Measurements from ENCODE around the gene TOGARAM2. TPM values are rescaled to one million over a fixed set of nuclear protein-coding genes. Genes with fewer than 3 reads are reported as not detected.

Gene TOGARAM2
- total RNA-seq, 1 donor from 2014 or later: 38.0 TPM

DNA sequence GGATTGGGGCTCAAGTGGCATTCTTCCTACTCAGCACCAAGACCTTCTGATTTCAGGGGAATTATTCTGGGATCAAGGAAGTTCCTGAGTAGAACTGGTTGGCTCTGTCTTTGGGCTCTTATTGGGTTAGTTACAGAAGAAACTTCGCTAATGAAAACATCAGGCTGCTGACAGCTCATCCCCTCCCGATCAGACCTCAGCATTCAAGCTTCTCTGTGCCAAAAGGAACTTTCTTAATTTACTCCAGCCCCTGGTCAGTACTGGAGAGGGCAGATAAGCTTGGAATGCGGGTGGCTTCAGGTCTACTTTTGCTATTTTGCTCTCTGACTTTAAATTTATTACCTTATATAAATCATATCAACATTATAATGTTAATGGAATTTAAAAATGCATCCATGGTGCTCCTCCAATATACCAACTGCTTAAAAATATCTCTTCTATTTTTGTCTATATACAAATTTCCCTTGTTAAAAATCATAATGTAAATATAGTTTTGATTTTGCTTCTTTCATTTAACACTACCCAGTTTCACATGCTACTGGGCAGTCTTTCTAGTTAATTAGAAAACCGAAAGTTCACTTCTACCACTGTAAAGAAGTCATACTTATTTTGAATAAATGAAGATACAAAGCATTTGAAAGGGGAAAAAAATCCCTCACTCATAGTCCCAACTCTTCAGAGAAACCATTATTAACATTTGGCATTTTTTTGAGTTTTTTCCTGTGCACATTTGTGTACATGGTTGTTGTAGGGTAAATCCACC, 58.8 kb downstream of the TOGARAM2 start:
- peak; percentile 38 for ATAC-seq
- DNase-seq (ENCODE audit: missing footprints): no peak
- intact Hi-C loops (cut with DNase I): no loop called here

DNA sequence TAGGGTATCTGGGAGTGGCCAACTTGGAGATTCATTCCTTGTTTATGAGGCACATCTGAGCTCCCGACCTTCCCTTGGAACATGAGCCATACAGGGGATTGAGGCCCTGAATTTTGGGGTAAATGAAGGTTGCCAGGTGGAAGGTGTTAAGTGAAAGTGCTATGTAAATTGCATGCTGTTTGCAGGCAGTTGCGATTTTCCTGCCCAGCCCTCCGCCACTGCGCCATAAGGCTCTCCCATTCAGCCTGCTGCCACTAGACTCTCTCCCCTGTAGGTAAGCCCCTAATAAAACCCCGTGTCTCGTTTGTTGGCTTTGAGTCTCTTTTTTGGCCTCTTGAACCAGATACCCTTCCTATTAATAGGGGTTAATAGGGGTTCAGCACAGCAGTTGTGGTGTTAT, 59.5 kb downstream of the TOGARAM2 start:
- intact Hi-C loops (cut with DNase I): no loop called here
- DNase-seq (ENCODE audit: missing footprints) (no peak), ATAC-seq (no peak)

DNA sequence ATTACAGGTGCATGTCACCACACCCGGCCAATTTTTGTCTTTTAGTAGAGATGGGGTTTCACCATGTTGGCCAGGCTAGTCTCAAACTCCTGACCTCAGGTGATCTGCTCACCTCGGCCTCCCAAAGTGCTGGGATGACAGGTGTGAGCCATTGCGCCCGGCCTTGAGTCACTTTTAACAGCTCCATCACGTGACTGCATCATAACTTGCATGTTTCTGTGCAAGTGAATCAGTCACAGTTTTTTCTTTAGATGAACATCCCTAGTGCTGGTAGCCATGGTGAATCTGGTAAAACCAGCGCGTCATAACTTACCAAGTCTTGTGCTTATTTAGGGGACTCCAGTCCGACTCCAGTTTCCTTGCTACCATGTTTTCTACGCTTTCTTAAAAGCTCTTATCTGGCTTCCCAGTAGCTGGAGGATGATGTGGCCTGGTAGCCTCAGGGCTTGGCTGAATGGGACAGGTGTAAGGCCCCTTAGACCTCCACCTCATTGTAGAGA, 60.1 kb downstream of the TOGARAM2 start:
- ATAC-seq: no peak
- intact Hi-C loops (cut with DNase I): no loop called here

DNA sequence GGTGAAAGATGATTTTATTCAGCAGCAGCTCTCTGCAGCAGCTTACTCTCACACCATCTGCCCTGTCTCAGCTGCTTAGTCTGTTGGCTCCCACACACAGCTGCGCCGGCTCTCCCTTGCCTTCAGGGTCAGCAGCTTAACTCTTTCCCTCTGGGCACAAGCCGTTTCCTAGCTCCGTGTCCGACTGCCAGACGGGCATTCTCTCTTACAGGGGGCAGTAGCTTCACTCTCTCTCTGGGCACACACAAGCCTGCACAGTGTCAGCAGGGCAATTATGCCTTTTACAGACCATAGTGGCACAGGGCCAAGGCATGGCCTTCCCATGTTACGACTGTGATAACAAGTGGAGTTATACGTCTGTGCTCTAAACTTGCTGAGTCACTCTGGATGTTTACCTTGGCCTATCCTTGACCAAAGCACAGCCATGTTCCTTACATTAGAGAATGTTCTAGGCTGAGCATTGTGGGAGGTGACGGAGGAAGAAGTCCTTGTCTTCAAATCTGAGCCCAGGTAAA, 61.5 kb downstream of the TOGARAM2 start:
- no peak for DNase-seq (ENCODE audit: missing footprints)

More for the DNA sequence above, 60.1 kb downstream of the TOGARAM2 start:
- DNase-seq (ENCODE audit: missing footprints): no peak

DNA sequence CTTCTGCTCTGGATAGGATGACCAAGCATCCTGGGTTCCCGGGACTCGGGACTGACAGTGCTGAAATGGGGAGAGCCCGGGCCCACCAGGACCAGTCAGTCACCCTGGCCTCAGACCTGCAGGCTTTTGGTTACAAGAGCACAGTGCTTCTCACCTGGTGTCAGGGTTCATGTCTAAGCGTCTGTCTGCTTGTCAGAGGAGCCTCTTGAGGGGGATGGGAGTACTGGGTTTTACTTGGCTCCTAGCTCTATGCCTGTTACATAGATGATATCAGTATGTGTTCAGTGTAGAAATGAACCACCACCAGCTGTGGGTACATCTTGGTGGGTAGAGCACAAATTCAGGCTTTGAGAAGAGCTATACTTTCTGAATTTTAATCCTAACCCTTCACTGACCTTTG, 63.4 kb downstream of the TOGARAM2 start:
- no peak for DNase-seq (ENCODE audit: missing footprints)
- intact Hi-C loops (cut with DNase I): no loop called here
- no peak for ATAC-seq

More for the DNA sequence above, 61.5 kb downstream of the TOGARAM2 start:
- no peak for ATAC-seq
- intact Hi-C loops (cut with DNase I): no loop called here

DNA sequence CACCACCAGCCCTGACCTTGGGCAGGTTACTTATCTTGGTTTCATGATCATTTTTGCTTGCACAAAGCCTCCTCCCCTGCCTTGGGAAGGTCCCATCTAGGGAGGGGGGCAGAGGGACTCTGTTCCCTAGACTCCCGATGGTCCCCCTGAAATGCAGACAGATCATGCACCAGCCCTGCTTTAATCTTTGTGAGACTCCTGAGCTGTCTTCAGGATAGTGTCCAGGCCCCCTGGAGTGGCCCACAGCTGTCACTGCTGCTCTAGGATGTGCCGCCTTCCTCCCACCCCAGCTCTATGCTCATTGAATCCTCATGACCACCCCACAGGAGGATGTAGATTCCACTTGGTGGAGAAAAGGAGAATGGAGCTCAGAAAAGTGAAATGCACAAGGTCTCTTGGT, 65.2 kb downstream of the TOGARAM2 start:
- intact Hi-C loops (cut with DNase I): no loop called here
- DNase-seq (ENCODE audit: missing footprints): no peak
- no peak for ATAC-seq

DNA sequence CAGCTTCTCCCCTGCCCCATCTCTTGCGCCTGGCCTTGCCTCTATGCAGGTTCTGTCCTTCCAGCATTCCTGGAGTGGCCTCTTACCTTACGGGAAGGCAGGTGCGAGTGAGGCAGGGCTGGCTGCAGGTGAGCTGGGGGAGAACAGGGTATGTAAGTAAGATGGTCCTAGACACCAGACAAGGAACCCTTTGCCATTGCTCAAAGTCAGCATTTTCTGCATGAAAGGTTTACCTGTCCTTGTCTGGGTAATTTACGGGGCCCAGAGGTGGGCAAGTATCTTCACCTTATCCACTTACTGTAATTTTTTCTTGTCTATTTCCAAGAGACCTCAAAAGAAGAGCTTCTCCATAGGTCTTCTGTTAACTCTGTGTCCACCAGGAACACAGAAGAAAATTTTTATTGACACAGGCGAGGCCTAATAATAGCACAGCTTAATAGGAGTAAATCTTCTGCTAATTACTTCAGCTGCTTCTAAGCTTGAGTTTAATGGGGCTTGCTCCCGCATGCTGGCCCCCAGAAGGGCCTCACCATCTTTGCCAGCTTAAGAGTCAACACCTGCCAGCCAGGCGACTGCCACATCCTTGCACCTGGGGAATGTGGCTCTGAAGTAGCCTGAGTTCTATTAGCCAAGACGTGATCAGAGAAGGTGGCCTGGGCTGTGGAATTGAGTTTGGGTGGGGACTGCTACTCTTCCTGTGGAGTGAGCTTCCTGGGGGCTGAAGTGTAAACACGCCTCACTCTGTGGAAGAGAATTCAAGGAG, 66.2 kb downstream of the TOGARAM2 start:
- DNase-seq (ENCODE audit: missing footprints) (no peak), ATAC-seq (no peak)
- intact Hi-C loops (cut with DNase I): no loop called here

DNA sequence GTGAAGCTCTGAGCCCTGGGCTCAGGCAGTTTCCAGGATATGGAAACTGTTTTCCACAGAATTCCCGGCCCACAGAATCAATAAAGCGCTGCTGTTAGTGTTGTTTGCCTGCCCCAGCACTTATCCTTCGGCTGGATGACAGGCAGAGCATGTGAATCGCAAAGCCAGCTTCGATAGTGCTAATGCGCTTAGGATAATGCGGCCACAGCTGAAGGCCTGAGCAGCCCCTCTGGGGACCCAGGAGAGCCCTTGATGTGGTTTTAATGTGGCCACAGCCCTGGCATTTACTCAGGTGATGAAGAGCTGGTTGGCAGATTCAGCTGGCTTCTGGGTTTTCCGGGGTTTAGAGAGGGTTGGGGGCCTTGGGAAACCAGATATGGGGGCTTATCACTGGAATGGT, 69.5 kb downstream of the TOGARAM2 start:
- DNase-seq (ENCODE audit: missing footprints): no peak
- ATAC-seq: no peak
- intact Hi-C loops (cut with DNase I): no loop called here

DNA sequence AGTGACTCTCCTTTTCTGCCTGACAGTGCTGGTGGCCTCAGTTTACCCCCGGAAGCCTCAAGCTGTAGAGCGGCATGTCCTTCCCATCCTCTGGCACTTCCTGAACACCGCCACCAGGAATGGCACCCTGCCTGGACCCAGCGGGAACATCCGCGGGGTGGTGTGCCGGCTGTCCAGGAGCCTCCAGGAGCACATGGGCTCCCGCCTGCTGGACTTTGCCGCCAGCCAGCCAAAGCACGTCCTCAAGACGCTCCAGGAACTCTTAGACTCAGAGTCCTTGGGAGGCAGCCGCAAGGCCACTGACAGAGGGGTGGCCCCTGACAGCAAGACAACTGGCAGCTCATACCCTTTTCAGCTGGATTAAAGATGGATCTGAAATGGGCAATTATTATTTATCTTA, 70.6 kb downstream of the TOGARAM2 start:
- no peak for DNase-seq (ENCODE audit: missing footprints)
- intact Hi-C loops (cut with DNase I): no loop called here

DNA sequence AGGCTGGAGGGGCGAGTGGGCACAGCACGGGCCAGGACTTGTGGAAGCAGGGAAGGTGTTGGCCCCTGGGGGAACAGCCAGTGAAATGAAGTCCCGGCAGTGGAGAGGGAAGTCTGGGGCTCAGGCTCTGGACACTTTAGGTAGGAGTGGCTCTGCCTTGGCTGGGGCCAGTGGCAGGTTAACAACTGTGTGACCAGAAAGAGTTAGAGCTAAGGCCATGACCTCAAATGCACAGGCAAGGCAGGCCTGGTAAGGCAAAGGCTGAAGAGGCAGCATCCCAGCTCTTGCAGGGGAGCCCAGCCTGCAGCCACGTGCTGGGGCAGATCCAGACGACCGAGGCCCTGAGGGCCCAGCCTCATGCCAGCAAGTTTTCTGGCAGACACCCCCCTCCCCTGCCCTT, 71.7 kb downstream of the TOGARAM2 start:
- ATAC-seq (no peak), DNase-seq (ENCODE audit: missing footprints) (no peak)
- intact Hi-C loops (cut with DNase I): no loop called here

More for the DNA sequence above, 70.6 kb downstream of the TOGARAM2 start:
- no peak for ATAC-seq

DNA sequence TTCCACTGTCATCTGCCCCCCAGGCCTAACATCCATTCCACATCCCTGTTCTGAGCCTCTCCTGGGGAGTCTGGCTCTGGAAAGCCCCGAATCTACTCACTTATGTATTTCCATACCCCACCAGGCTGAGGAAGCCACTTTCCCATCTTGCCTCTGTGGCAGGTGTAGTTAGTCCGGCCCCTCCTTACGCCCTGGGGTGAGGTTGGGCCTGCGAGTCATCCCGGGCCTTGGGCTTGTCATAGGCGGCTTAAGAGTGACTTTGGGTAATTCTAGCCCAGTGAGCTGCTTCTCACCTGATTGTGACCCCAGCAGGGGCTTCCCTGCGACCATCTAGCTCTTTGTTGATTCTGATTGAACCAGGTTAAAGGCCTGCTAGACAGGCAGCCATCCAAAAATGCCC, 72.1 kb downstream of the TOGARAM2 start:
- intact Hi-C loops (cut with DNase I): no loop called here
- DNase-seq (ENCODE audit: missing footprints) (no peak), ATAC-seq (no peak)

DNA sequence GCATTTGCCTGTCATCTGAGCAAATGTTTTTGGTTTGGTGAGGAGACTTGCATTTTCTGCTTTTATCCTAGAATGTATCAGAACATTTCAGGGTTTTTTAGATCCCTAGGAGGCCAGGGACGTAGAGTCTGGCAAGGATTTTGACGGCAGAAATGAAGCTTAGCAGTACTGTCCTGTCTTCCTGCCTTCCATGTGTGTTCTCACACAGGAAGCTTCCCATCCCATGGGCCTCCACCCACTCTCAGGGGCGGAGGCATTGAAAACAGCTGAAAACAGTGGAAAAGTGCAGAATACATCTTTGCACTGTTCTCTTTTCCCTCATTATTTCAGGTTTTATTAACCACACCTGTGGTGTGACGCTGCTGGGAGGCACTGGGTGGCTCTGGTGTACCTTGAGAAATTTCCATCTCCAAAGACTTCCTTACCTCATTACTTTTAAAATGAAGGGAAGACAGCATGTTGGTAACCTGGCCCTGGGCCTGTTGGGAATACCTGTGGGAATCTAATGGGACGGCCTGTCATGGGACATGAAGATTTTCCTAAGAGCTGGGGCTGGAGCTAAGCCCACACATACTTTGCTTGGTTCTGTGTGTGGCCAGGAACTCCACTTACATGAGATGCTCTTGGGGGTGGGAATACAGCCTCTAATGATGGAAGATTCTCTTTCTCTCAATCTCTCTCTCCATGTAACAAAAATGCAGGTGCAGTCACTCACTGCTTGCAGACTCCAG, 72.7 kb downstream of the TOGARAM2 start:
- ATAC-seq (no peak), DNase-seq (ENCODE audit: missing footprints) (no peak)
- intact Hi-C loops (cut with DNase I): no loop called here

DNA sequence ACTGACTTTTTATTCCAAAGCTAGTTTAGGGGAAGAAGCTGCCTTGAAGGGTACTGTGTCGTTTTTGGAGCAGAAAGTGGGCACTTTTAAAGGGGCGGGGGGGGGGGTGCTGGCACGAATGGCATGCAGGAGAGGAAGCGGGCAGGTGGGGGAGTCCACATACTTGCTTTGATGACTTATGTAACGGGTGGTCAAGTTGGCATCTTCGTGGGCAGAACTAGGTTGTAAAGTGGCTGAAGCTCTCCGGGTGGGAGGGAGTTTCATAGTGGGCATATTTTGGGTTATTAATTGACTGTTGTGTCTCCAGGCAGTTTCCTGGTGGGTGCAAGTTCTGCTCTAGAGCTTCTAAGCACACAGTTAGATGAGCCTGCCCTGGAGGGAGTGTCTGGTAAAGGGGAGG, 73.3 kb downstream of the TOGARAM2 start:
- intact Hi-C loops (cut with DNase I): no loop called here
- ATAC-seq: no peak
- no peak for DNase-seq (ENCODE audit: missing footprints)

DNA sequence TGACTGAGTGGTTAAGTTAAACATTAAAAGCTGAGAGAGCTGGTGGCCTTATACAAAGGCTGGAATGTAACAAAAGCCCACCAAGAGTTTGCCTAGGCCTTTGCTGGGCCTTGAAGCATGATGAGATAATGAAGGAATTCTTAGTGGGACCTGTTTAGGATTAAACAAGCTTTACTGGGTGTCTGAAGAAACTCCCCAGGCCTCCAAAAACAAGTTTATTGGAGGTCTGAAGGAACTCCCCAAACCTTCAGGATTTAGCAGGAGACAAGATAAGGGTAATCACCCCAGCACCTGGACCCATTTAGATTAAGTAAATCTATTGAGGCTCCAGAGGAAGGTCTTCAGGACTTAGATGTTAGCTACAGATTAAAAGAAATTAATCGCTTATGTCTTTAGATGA, 74.5 kb downstream of the TOGARAM2 start:
- intact Hi-C loops (cut with DNase I): no loop called here
- no peak for ATAC-seq

DNA sequence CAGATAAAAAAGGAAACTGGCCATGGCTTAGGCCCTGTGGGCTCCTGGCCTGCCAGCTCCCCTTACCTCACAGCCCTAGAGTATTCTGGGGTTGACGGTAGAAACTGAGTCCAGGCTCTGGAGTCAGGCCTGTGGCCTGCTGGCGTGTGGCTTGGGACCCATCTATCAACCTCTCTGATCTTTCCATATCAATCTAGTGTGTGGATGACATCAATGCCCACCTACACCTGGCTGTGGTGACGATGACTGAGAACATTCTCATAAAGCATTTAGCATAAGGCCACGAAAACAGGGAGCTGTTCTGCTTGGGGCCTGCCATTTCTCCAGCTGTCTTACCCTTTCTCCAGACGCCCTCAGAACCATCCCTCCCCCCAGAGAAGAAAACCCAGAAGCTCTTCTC, 75.4 kb downstream of the TOGARAM2 start:
- intact Hi-C loops (cut with DNase I): no loop called here
- no peak for ATAC-seq

More for the DNA sequence above, 74.5 kb downstream of the TOGARAM2 start:
- DNase-seq (ENCODE audit: missing footprints): no peak

DNA sequence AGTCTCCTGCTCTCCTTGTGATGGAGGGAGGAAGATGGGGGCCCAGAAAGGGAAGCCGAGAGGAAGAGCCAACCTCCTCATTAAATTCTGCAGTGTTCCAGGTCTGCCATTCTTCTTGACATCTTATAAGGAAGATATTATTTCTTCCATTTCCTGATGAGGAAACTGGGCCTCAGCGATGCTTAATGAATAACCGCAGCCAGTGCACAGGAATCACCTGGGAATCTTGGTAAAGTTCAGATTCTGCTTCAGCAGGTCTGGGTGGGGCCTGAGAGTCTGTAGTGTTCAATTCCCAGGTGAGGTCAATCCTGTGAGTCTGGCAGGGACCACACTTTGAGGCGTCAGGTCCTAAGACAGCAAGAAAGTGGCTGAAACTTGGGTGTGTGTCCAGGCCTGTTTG, 75.9 kb downstream of the TOGARAM2 start:
- ATAC-seq (no peak), DNase-seq (ENCODE audit: missing footprints) (no peak)
- intact Hi-C loops (cut with DNase I): no loop called here

More for the DNA sequence above, 75.4 kb downstream of the TOGARAM2 start:
- no peak for DNase-seq (ENCODE audit: missing footprints)

DNA sequence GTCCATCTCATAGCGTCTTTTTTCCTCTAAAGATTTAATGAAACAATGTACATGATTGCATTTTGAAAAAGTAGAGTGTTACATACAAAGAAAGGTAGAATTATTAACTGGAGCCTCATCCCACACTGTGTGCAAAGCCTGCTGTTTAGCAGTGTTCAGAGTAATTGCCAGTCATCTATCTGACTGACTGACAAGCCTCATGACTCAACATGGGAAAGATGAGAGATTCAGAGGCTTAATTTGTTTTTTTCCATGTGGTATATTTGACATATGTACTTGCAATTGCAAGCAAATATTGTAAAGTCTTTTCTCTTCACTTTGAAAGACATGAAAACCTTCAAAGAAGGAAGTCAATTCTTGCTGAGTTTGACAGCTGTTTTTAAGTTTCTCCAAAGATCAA, 78.5 kb downstream of the TOGARAM2 start:
- intact Hi-C loops (cut with DNase I): no loop called here
- DNase-seq (ENCODE audit: missing footprints) (no peak), ATAC-seq (no peak)

DNA sequence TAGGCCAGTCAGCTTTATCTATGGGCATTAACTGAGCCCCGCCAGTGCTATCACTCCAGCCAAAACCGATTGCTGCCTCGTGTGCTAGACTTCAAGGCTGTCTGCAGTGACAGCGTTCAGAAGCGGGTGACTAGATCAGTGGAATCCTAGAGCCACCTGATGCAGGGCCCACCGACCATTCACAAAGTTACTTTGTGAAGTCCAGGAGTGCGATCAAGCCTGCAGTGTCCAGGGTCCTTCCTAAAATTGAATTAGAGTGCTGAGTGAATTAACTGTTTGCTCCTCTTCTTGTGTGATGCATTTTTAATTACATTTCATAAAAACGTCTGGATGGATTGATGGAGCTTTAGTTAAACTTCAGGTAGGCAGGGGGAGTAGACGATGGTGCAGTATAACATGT, 79.3 kb downstream of the TOGARAM2 start:
- no peak for ATAC-seq
- intact Hi-C loops (cut with DNase I): no loop called here
- DNase-seq (ENCODE audit: missing footprints): no peak

DNA sequence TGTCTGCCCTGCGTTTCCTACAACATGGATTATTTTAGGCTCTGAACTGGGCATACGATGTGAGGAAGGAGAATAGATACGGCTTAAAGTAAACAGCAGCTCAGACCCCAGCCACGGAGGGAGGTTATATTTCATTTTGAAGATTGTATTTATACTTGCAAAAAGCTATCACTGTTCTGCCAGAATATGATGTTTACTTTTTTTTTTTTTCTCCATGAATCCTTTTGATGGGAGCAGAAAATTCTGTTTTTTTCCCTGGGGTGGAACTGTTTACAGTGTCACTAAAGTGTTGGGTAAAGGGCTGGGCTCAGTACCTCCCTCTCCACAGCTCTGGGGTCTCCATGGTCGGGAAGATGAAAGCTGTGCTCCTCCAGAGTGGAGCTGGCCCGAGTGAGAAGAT, 80.1 kb downstream of the TOGARAM2 start:
- no peak for ATAC-seq

More for the DNA sequence above, 80.1 kb downstream of the TOGARAM2 start:
- DNase-seq (ENCODE audit: missing footprints): no peak
- intact Hi-C loops (cut with DNase I): no loop called here

All from Right ventricle myocardium inferior (tissue), 1 donor.